ENCODE results near the gene EIF3L. TPM values are rescaled to one million over a fixed set of nuclear protein-coding genes. Genes with fewer than 3 reads are reported as not detected.
A peak's percentile ranks its signal among the peaks of the same experiment; 100 is the strongest.

The EIF3L gene
- total RNA-seq, 1 experiment from 2014 or later: 739 TPM

- Histone ChIP-seq H3K27me3 (ENCODE audit: insufficient read depth, low read length) (peaks cover 13% of the 10 kb centered on the region; the same call in 1 of the 2 replicates), H2AK5ac (ENCODE audit: insufficient read length, low read length) (no peak overlapping the region), H2BK12ac (ENCODE audit: insufficient read length, low read depth, low read length) (peak overlapping the region; percentile 94), H2AFZ (ENCODE audit: low read length) (no peak overlapping the region), H2BK20ac (ENCODE audit: low read depth, low read length, poor library complexity, severe bottlenecking) (peak overlapping the region; percentile 98), H3K9me3 (ENCODE audit: control insufficient read depth, low read depth, low read length) (no peaks in the 10 kb centered on the region), H4K5ac (ENCODE audit: insufficient read length, low read depth, low read length) (no peak overlapping the region), H3K4ac (ENCODE audit: low read depth, low read length) (peak overlapping the region; percentile 95), H2BK15ac (ENCODE audit: low read depth, low read length) (no peak overlapping the region), H4K20me1 (ENCODE audit: control insufficient read depth, insufficient read depth, insufficient read length) (no peaks in the 10 kb centered on the region), H2BK5ac (ENCODE audit: insufficient read length, low read length) (no peak overlapping the region), H3K18ac (ENCODE audit: insufficient read length, low read depth, low read length) (peak overlapping the region; percentile 72), H2BK120ac (ENCODE audit: low read depth, low read length, poor library complexity, severe bottlenecking) (peak overlapping the region; percentile 97), H3K79me1 (ENCODE audit: insufficient read depth, low read depth, low read length, poor library complexity, severe bottlenecking) (peaks cover 2% of the 10 kb centered on the region), H3K27ac (ENCODE audit: insufficient read length, low read depth, low read length) (no peak overlapping the region), H3K4me2 (ENCODE audit: insufficient read depth, insufficient read length, low read length) (peak overlapping the region; percentile 87), H3K14ac (ENCODE audit: insufficient read depth, low read length) (peak overlapping the region; percentile 93), H3K9ac (ENCODE audit: extremely low read depth, insufficient read length, low read length) (peak overlapping the region; percentile 65), H3T11ph (ENCODE audit: low read length) (no peak overlapping the region), H3K56ac (ENCODE audit: insufficient read length, low read depth, low read length) (no peak overlapping the region), H4K91ac (ENCODE audit: insufficient read length, low read depth, low read length) (peak overlapping the region; percentile 97), H3K79me2 (ENCODE audit: insufficient read depth, low read length) (0 out of 2 replicates have a peak, but pooled peaks cover 2% of the 10 kb centered on the region), H3K4me1 (ENCODE audit: insufficient read depth, low read length) (no peaks in the 10 kb centered on the region; the same call in 1 of the 2 replicates), H4K8ac (replicated peaks; ENCODE audit: insufficient read length, low read depth, low read length) (no peak overlapping the region), H3K23ac (ENCODE audit: insufficient read length, low read depth, low read length) (no peak overlapping the region), H3K23me2 (ENCODE audit: insufficient read length, low read depth, low read length, poor library complexity, severe bottlenecking) (peaks cover 54% of the 10 kb centered on the region)
- Mint-ChIP-seq H3K27me3 (ENCODE audit: low read depth) (peaks cover 60% of the 10 kb centered on the region), H3K36me3 (ENCODE audit: insufficient read depth in 1 of 3, low read depth in 3 of 3) (peaks cover 0 to 4% (median 0%) of the 10 kb centered on the region in 3 experiments; a peak in 2 of 7 replicates), H3K27ac (no peak overlapping the region; a peak in 1 of 7 replicates), H3K9me3 (peaks cover 0 to 4% of the 10 kb centered on the region in 2 experiments; a peak in 3 of 5 replicates), H3K4me3 (peak overlapping the region; percentile 81 to 93), H3K4me1 (peaks cover 35 to 43% of the 10 kb centered on the region in 2 experiments)
- peak; percentile 91 for DNase-seq
- WGBS (ENCODE audit: extremely low coverage, insufficient read length, low lambda C conversion rate): no CpG with 5 or more reads among the region's 87 CpGs
- no peak for TF ChIP-seq CTCF (conservative IDR thresholded peaks at IDR 0.05)
Observed at GRCh38 chr22:37804881-37805809, 44.1 kb upstream of the EIF3L start.

Data from H9 (cell line).